Measurements from ENCODE around the gene CDC42BPB. TPM values are rescaled to one million over a fixed set of nuclear protein-coding genes. Genes with fewer than 3 reads are reported as not detected.

CDC42BPB gene
- total and polyA plus RNA-seq, 2 of the 13 experiments (the other 11 are each of a cell fraction or from before 2014, with no cell fraction given): 19.7 to 32.3 TPM

DNA sequence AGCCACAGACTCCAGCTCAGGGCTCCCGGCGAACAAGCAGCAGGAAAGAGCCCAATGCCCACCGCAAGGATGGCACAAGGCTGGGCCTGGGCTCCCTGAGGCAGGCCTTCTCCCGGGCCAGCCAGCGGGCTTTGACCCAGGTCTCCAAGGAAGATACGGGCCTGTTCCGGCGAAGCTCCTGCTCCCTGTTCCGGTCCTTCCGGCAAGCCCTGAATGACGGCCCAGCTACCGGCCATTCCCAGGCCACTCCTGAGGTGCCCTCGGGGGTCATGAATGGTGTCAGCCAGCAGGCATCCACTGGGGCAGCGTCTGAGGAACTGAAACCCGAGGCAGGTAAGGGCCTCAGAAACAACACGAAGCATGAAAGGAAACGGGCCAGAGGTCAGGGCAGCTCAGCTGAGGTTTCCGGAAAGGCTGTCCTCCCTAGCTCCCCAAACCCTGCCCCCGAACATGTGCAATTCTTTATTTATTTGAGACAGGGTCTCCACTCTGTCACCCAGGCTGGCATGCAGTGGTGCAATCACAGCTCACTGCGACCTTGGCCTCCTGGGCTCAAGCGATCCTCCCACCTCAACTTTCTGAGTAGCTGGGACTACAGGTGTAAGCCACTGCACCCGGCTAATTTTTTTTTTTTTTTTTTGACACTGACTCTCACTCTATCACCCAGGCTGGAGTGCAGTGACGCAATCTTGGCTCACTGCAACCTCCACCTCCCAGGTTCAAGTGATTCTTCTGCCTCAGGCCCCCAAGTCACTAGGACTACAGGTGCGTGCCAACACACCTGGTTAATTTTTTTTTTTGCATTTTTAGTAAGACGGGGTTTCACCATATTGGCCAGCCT is 43.2 kb upstream of the CDC42BPB start (continued):
- TF ChIP-seq UBTF (CRISPR knock-in tag; IDR thresholded peaks at IDR 0.05): peak; percentile 88
- TF ChIP-seq STAT5B (CRISPR knock-in tag; IDR thresholded peaks at IDR 0.05): no peak; the same call in 1 of the 2 replicates
- no peak for TF ChIP-seq ZNF841 (CRISPR knock-in tag; IDR thresholded peaks at IDR 0.05; ENCODE audit: borderline replicate concordance)
- no peak for TF ChIP-seq RNF2 (conservative IDR thresholded peaks at IDR 0.05; ENCODE audit: low read depth)
- no peak for TF ChIP-seq ZBTB21 (CRISPR knock-in tag; IDR thresholded peaks at IDR 0.05)
- no peak for TF ChIP-seq ZNF160 (CRISPR knock-in tag; IDR thresholded peaks at IDR 0.05)
- TF ChIP-seq KDM3A (CRISPR knock-in tag; IDR thresholded peaks at IDR 0.05; ENCODE audit: low read depth): no peak; the same call in 1 of the 2 replicates
- TF ChIP-seq WIZ (CRISPR knock-in tag; IDR thresholded peaks at IDR 0.05): no peak
- no peak for TF ChIP-seq ZNF432 (CRISPR knock-in tag; IDR thresholded peaks at IDR 0.05; ENCODE audit: borderline replicate concordance)
- TF ChIP-seq CCDC6 (CRISPR knock-in tag; IDR thresholded peaks at IDR 0.05): peak; percentile 76
- no peak for TF ChIP-seq CHD4 (IDR thresholded peaks at IDR 0.05; ENCODE audit: borderline replicate concordance, low read length)
- TF ChIP-seq JUN (CRISPR knock-in tag; IDR thresholded peaks at IDR 0.05): no peak; the same call in 1 of the 2 replicates
- TF ChIP-seq ZNF232 (CRISPR knock-in tag; IDR thresholded peaks at IDR 0.05; ENCODE audit: borderline replicate concordance): no peak; the same call in 1 of the 2 replicates
- TF ChIP-seq, protein P1, sequence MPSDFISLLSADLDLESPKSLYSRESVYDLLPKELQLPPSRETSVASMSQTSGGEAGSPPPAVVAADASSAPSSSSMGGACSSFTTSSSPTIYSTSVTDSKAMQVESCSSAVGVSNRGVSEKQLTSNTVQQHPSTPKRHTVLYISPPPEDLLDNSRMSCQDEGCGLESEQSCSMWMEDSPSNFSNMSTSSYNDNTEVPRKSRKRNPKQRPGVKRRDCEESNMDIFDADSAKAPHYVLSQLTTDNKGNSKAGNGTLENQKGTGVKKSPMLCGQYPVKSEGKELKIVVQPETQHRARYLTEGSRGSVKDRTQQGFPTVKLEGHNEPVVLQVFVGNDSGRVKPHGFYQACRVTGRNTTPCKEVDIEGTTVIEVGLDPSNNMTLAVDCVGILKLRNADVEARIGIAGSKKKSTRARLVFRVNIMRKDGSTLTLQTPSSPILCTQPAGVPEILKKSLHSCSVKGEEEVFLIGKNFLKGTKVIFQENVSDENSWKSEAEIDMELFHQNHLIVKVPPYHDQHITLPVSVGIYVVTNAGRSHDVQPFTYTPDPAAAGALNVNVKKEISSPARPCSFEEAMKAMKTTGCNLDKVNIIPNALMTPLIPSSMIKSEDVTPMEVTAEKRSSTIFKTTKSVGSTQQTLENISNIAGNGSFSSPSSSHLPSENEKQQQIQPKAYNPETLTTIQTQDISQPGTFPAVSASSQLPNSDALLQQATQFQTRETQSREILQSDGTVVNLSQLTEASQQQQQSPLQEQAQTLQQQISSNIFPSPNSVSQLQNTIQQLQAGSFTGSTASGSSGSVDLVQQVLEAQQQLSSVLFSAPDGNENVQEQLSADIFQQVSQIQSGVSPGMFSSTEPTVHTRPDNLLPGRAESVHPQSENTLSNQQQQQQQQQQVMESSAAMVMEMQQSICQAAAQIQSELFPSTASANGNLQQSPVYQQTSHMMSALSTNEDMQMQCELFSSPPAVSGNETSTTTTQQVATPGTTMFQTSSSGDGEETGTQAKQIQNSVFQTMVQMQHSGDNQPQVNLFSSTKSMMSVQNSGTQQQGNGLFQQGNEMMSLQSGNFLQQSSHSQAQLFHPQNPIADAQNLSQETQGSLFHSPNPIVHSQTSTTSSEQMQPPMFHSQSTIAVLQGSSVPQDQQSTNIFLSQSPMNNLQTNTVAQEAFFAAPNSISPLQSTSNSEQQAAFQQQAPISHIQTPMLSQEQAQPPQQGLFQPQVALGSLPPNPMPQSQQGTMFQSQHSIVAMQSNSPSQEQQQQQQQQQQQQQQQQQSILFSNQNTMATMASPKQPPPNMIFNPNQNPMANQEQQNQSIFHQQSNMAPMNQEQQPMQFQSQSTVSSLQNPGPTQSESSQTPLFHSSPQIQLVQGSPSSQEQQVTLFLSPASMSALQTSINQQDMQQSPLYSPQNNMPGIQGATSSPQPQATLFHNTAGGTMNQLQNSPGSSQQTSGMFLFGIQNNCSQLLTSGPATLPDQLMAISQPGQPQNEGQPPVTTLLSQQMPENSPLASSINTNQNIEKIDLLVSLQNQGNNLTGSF (CRISPR knock-in tag; IDR thresholded peaks at IDR 0.05): 0 out of 2 replicates have a peak, but pooled peaks have one; percentile 29
- TF ChIP-seq ZNF7 (CRISPR knock-in tag; IDR thresholded peaks at IDR 0.05): no peak
- TF ChIP-seq ZXDC (CRISPR knock-in tag; IDR thresholded peaks at IDR 0.05): peak; percentile 79; the same call in 1 of the 2 replicates
- 0 out of 2 replicates have a peak, but pooled peaks have one; percentile 35 for TF ChIP-seq ZNF44 (CRISPR knock-in tag; IDR thresholded peaks at IDR 0.05)
- no peak for TF ChIP-seq ZKSCAN5 (CRISPR knock-in tag; IDR thresholded peaks at IDR 0.05)
- TF ChIP-seq FOXJ3 (CRISPR knock-in tag; IDR thresholded peaks at IDR 0.05; ENCODE audit: borderline replicate concordance): peak; percentile 89
